ENCODE measurements around the gene INA.

The INA gene

GRCh38 chr10:103291588-103291987, 14.7 kb downstream of the INA start:
- TF ChIP-seq CTCF (conservative IDR thresholded peaks at IDR 0.05; ENCODE audit: low read depth), result no peak
- ChIA-PET CTCF (interaction anchor here (0.7 kb wide), 1 partner anchor 935 kb away, joined by 4 read pairs; no protein-coding TSS in a partner anchor), POLR2A (ENCODE audit: low non-redundant PET) (no interaction called here)
- no peak for DNase-seq (ENCODE audit: low spot score)
- H3K27ac ChIP-seq, result no peak overlapping the region

- ChIA-PET POLR2A (ENCODE audit: low non-redundant PET) (no interaction called here), CTCF (interaction anchor here (0.6 to 1.0 kb wide), 3 partner anchors 11 to 38 kb away, joined by 4 to 9 read pairs (median 6); no protein-coding TSS in a partner anchor)
- DNase-seq (ENCODE audit: low spot score), result no peak
- no peak for TF ChIP-seq CTCF (conservative IDR thresholded peaks at IDR 0.05; ENCODE audit: low read depth)
- H3K27ac ChIP-seq, result no peak overlapping the region
Observed at GRCh38 chr10:103295374-103296015, 18.6 kb downstream of the INA start.

DNA sequence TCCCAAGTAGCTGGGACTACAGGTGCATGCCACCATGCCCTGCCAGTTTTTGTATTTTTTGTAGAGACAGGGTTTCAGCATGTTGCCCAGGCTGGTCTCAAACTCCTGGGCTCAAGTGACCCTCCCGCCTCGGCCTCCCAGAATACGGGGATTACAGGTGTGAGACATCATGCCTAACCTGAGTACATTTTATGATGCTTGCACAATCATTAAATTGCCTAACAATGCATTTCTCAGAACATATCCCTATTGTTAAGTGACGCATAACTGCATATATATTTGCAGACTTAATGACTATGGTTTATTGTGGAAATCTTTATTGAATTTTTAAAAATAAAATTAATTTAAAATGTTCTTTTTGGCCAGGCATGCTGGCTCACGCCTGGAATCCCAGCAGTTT, 30.7 kb downstream of the INA start:
- DNase-seq (ENCODE audit: low spot score), result no peak
- ChIA-PET POLR2A (ENCODE audit: low non-redundant PET) (no interaction called here), CTCF (no interaction called here)
- no peak overlapping the region for H3K27ac ChIP-seq
- no peak for TF ChIP-seq CTCF (conservative IDR thresholded peaks at IDR 0.05; ENCODE audit: low read depth)

DNA sequence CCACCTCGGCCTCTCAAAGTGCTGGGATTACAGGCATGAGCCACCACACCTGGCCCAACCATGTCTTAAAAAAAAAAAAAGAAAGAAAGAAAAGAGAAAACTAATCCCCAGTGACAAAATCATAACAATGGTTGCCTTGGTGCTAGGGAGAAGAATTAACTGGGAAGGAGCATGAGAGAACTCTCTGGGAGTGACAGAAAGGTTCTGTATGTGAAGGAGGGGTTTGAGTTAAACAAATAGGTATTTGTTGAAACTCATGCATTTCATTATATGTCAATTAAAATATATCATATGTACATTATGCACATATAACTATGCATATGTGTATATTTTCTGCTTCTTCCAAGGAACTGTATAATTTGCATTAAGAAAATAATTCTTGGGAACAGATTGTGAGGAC, 33.3 kb downstream of the INA start:
- TF ChIP-seq CTCF (conservative IDR thresholded peaks at IDR 0.05; ENCODE audit: low read depth), result no peak
- H3K27ac ChIP-seq, result no peak overlapping the region
- ChIA-PET POLR2A (ENCODE audit: low non-redundant PET) (interaction anchor here (0.7 kb wide), 1 partner anchor 360 kb away, joined by 4 read pairs; no protein-coding TSS in a partner anchor), CTCF (interaction anchor here (0.5 kb wide), 1 partner anchor 24 kb away, joined by 4 read pairs; no protein-coding TSS in a partner anchor)
- DNase-seq (ENCODE audit: low spot score), result no peak

DNA sequence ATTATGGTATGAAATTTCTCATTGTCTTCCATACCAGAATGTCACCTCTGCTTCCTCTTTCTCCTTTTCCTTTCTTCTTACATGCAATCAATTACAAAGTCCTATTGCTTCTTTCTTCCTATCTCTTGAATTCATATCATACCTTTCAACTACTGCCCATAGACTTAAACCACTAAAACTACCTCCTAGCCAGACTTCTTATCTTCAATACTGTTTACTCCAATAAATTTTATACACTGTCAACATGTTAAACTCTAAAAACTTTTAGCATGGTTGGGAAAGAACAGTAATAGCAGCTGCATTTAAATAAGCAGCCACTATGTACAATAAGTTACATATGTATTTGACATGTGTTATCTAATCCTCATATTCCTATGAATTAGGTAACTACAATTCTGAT, 39.1 kb downstream of the INA start:
- TF ChIP-seq CTCF (conservative IDR thresholded peaks at IDR 0.05; ENCODE audit: low read depth), result no peak
- ChIA-PET CTCF (no interaction called here), POLR2A (ENCODE audit: low non-redundant PET) (no interaction called here)
- no peak for DNase-seq (ENCODE audit: low spot score)
- H3K27ac ChIP-seq, result no peak overlapping the region

GRCh38 chr10:103327906-103328305, 51.0 kb downstream of the INA start:
- DNase-seq (ENCODE audit: low spot score), result no peak
- POLR2A ChIA-PET (ENCODE audit: low non-redundant PET), result no interaction called here
- CTCF ChIA-PET, result interaction anchor here (0.5 kb wide), 1 partner anchor 31 kb away, joined by 3 read pairs; no protein-coding TSS in a partner anchor

More at GRCh38 chr10:103327906-103328305, 51.0 kb downstream of the INA start:
- H3K27ac ChIP-seq, result no peak overlapping the region
- TF ChIP-seq CTCF (conservative IDR thresholded peaks at IDR 0.05; ENCODE audit: low read depth), result no peak
